Measurements from ENCODE around the gene CD55. TPM values are rescaled to one million over a fixed set of nuclear protein-coding genes. Genes with fewer than 3 reads are reported as not detected.

The CD55 gene
- total and polyA plus RNA-seq, 2 of the 8 experiments (the other 6 are each of a cell fraction or from before 2014, with no cell fraction given) = 20.1 to 22.8 TPM

GRCh38 chr1:207280706-207281105, 40.8 kb upstream of the CD55 start (continued):
- no peak for TF ChIP-seq TAF1 (IDR thresholded peaks at IDR 0.05; ENCODE audit: low read depth, low read length)
- no peak for TF ChIP-seq KDM5A (IDR thresholded peaks at IDR 0.05; ENCODE audit: low read length)
- no peak for TF ChIP-seq CTBP2 (IDR thresholded peaks at IDR 0.05; ENCODE audit: borderline replicate concordance, insufficient read depth, insufficient read length, low read length)
- TF ChIP-seq CHD2 (IDR thresholded peaks at IDR 0.05; ENCODE audit: low read length) = no peak
- no peak for TF ChIP-seq TCF12 (IDR thresholded peaks at IDR 0.05; ENCODE audit: low read depth, low read length)
